NCI-H82 treated with DMSO at 0.1 percent for 48 hours (cell line): Measurements from ENCODE around the gene EZH1.

ENCODE experiments used
- DNase-seq: peaks from one replicate; lab custom pipeline; 2025; ENCODE audit not compliant: unreplicated experiment; lab: John Stamatoyannopoulos, UW

Gene EZH1

GRCh38 chr17:42744806-42745617, at the start of gene EZH1:
TSS of gene EZH1 (minus strand) at chr17:42745040. CDS start at chr17:42728941, 16,099 bp downstream.
- DNase-seq = peak; percentile 80

GRCh38 chr17:42792545-42792944, 47.7 kb upstream of the EZH1 start:
- DNase-seq = no peak

GRCh38 chr17:42791948-42792347, 47.1 kb upstream of the EZH1 start:
- DNase-seq = no peak

GRCh38 chr17:42787266-42787665, 42.4 kb upstream of the EZH1 start:
- no peak for DNase-seq

- no peak for DNase-seq
Measured at GRCh38 chr17:42784811-42785592, 40.2 kb upstream of the EZH1 start.

- DNase-seq = no peak
Measured at GRCh38 chr17:42784409-42784808, 39.6 kb upstream of the EZH1 start.

- no peak for DNase-seq
Measured at GRCh38 chr17:42783791-42784138, 38.9 kb upstream of the EZH1 start.

GRCh38 chr17:42783062-42783790, 38.4 kb upstream of the EZH1 start:
- DNase-seq = no peak

GRCh38 chr17:42782166-42783061, 37.6 kb upstream of the EZH1 start:
- DNase-seq = no peak

- DNase-seq = no peak
Measured at GRCh38 chr17:42781639-42782165, 36.9 kb upstream of the EZH1 start.

GRCh38 chr17:42780851-42781638, 36.2 kb upstream of the EZH1 start:
- DNase-seq = no peak

- no peak for DNase-seq
Measured at GRCh38 chr17:42779936-42780850, 35.4 kb upstream of the EZH1 start, which contains the start of gene WNK4. TSS of gene WNK4 (plus strand) at chr17:42780610. CDS start at chr17:42780699, 89 bp downstream.

- DNase-seq = peak; percentile 71
Measured at GRCh38 chr17:42779304-42779935, 34.6 kb upstream of the EZH1 start.

- no peak for DNase-seq
Measured at GRCh38 chr17:42778570-42778969, 33.7 kb upstream of the EZH1 start.

- DNase-seq = no peak
Measured at GRCh38 chr17:42775534-42776098, 30.8 kb upstream of the EZH1 start.

GRCh38 chr17:42774066-42774745, 29.4 kb upstream of the EZH1 start:
- DNase-seq = no peak
